ENCODE measurements around the gene UNC5C. TPM values are rescaled to one million over a fixed set of nuclear protein-coding genes. Genes with fewer than 3 reads are reported as not detected.

The UNC5C gene
- total and polyA plus RNA-seq, 2 of the 4 experiments (the other 2 are of a cell fraction) = under 0.01 TPM

- Histone ChIP-seq H2AFZ (replicated peaks; ENCODE audit: low read length, poor library complexity) (no peak overlapping the region), H2AK9ac (replicated peaks; ENCODE audit: low read depth, low read length, poor library complexity) (no peak overlapping the region), H4K20me1 (ENCODE audit: insufficient read depth, low read length) (no peaks in the 10 kb centered on the region), H3K4me1 (ENCODE audit: control insufficient read depth, insufficient read depth, low read length) (no peaks in the 10 kb centered on the region), H3K79me1 (ENCODE audit: low read depth in 1 of 2, low read length in 2 of 2) (no peaks in the 10 kb centered on the region), H3K36me3 (ENCODE audit: control insufficient read depth, insufficient read depth, low read length) (no peaks in the 10 kb centered on the region), H3K9me3 (ENCODE audit: control insufficient read depth, insufficient read depth, low read length) (no peaks in the 10 kb centered on the region), H3K4me3 (ENCODE audit: insufficient read depth, low read depth, low read length) (no peak overlapping the region), H3K18ac (ENCODE audit: low read depth, low read length) (no peak overlapping the region), H3K14ac (replicated peaks; ENCODE audit: low read depth, low read length) (no peak overlapping the region), H4K91ac (ENCODE audit: insufficient read depth, low read depth, low read length) (no peak overlapping the region), H2BK20ac (ENCODE audit: low read depth, low read length) (no peak overlapping the region), H3K23ac (ENCODE audit: low read depth, low read length) (no peak overlapping the region), H4K8ac (ENCODE audit: low read depth in 2 of 2, low read length in 2 of 2) (no peak overlapping the region), H4K5ac (ENCODE audit: low read depth, low read length) (no peak overlapping the region), H2BK15ac (ENCODE audit: low read depth, low read length) (no peak overlapping the region), H3K56ac (ENCODE audit: extremely low read depth, insufficient read depth, low read length) (no peak overlapping the region), H2BK5ac (ENCODE audit: low read depth, low read length, poor library complexity, severe bottlenecking) (no peak overlapping the region), H3K4ac (ENCODE audit: low read depth, low read length) (no peak overlapping the region), H3K27ac (ENCODE audit: insufficient read depth, low read length) (no peak overlapping the region), H2AK5ac (ENCODE audit: low read depth, low read length) (no peak overlapping the region), H3K9ac (ENCODE audit: low read depth, low read length) (no peak overlapping the region), H3K9me1 (ENCODE audit: insufficient read depth, low read length) (no peaks in the 10 kb centered on the region), H3K27me3 (ENCODE audit: control insufficient read depth, insufficient read depth, low read length) (no peaks in the 10 kb centered on the region), H3K4me2 (ENCODE audit: low read depth, low read length) (no peak overlapping the region), H2BK120ac (ENCODE audit: low read depth, low read length) (no peak overlapping the region)
- ChIA-PET POLR2A (ENCODE audit: unreplicated experiment) (no interaction called here), CTCF (no interaction called here)
- WGBS, 2 experiments (ENCODE audit: extremely low coverage in 2 of 2, insufficient read length in 1 of 2) = no CpG with 5 or more reads among the region's 4 CpGs
- BruUV-seq (replicated peaks) = no TSS peak
- intact Hi-C loops (cut with micrococcal nuclease) = loop anchor here (10.0 kb wide), 1 partner anchor 348 kb away; no protein-coding TSS in a partner anchor
- in situ Hi-C loops (cut with MboI; ENCODE audit: low sequenced_read_pairs) = no loop called here
- DNase-seq (no peak), ATAC-seq (ENCODE audit: low read depth) (no peak)
- dilution Hi-C loops (cut with HindIII; ENCODE audit: low sequenced_read_pairs, unreplicated experiment) = no loop called here
- TF ChIP-seq FOS (IDR thresholded peaks at IDR 0.05; ENCODE audit: low read depth, low read length) = no peak
- no peak for TF ChIP-seq CHD1 (IDR thresholded peaks at IDR 0.05; ENCODE audit: low read depth, low read length)
- TF ChIP-seq RFX5 (IDR thresholded peaks at IDR 0.05; ENCODE audit: low read depth, low read length) = no peak
- TF ChIP-seq BHLHE40 (IDR thresholded peaks at IDR 0.05; ENCODE audit: low read depth, low read length) = no peak
- TF ChIP-seq CEBPB (IDR thresholded peaks at IDR 0.05; ENCODE audit: low read depth, low read length) = no peak
- no peak for TF ChIP-seq POLR2A (IDR thresholded peaks at IDR 0.05; ENCODE audit: low read depth, low read length)
- no peak for TF ChIP-seq SMC3 (IDR thresholded peaks at IDR 0.05; ENCODE audit: low read depth, low read length)
- no peak for TF ChIP-seq USF2 (IDR thresholded peaks at IDR 0.05; ENCODE audit: low read depth, low read length)
- no peak for TF ChIP-seq CTCF (conservative IDR thresholded peaks at IDR 0.05; ENCODE audit: low read depth, low read length)
- TF ChIP-seq MAZ (IDR thresholded peaks at IDR 0.05; ENCODE audit: borderline replicate concordance, low read depth, low read length) = no peak
- TF ChIP-seq MAFK (IDR thresholded peaks at IDR 0.05; ENCODE audit: low read depth, low read length) = no peak
- TF ChIP-seq ELK1 (IDR thresholded peaks at IDR 0.05; ENCODE audit: borderline replicate concordance, low read depth, low read length) = no peak
- no peak for TF ChIP-seq RCOR1 (IDR thresholded peaks at IDR 0.05; ENCODE audit: insufficient replicate concordance, low read length)
- TF ChIP-seq NFE2L2 (IDR thresholded peaks at IDR 0.05; ENCODE audit: low read depth, low read length) = no peak
- no peak for TF ChIP-seq RAD21 (IDR thresholded peaks at IDR 0.05; ENCODE audit: low read length)
Observed at GRCh38 chr4:95513022-95513421, 35.8 kb downstream of the UNC5C start.
